H9 (cell line): ENCODE data around the gene HAL. TPM values are rescaled to one million over a fixed set of nuclear protein-coding genes. Genes with fewer than 3 reads are reported as not detected.

Experiments
- DNase-seq: peaks from one replicate; pipeline ENCODE4 v3.0.0-alpha.2; 2017
- H2AFZ ChIP-seq: one replicate; pipeline ENCODE4 v1.6.1; 2013; ENCODE audit warnings: mild to moderate bottlenecking, low read length, control low read depth, moderate library complexity
- H2AK5ac ChIP-seq: 2 replicates; pipeline ENCODE4 v1.6.1; 2013; ENCODE audit warnings: low read length, control low read depth, mixed read lengths; ENCODE audit not compliant: insufficient read length
- H2BK120ac ChIP-seq: one replicate; pipeline ENCODE4 v1.6.1; 2013; ENCODE audit warnings: low read depth, mild to moderate bottlenecking, low read length, control low read depth, inconsistent platforms; ENCODE audit not compliant: poor library complexity, severe bottlenecking
- H2BK12ac ChIP-seq: 2 replicates; pipeline ENCODE4 v1.6.1; 2013; ENCODE audit warnings: low read length, control low read depth, mixed read lengths, low read depth; ENCODE audit not compliant: insufficient read length
- H2BK15ac ChIP-seq: 2 replicates; pipeline ENCODE4 v1.6.1; 2013; ENCODE audit warnings: low read depth, low read length, control low read depth
- H2BK20ac ChIP-seq: one replicate; pipeline ENCODE4 v1.6.1; 2013; ENCODE audit warnings: low read depth, mild to moderate bottlenecking, low read length, control low read depth, inconsistent platforms; ENCODE audit not compliant: poor library complexity, severe bottlenecking
- H2BK5ac ChIP-seq: 2 replicates; pipeline ENCODE4 v1.6.1; 2013; ENCODE audit warnings: low read length, control low read depth, mixed read lengths; ENCODE audit not compliant: insufficient read length
- H3K14ac ChIP-seq: 2 replicates; pipeline ENCODE4 v1.6.1; 2013; ENCODE audit warnings: low read length, control low read depth; ENCODE audit not compliant: insufficient read depth
- H3K18ac ChIP-seq: 2 replicates; pipeline ENCODE4 v1.6.1; 2013; ENCODE audit warnings: low read depth, mild to moderate bottlenecking, mixed read lengths, low read length, control low read depth; ENCODE audit not compliant: insufficient read length
- H3K23ac ChIP-seq: 2 replicates; pipeline ENCODE4 v1.6.1; 2013; ENCODE audit warnings: low read length, control low read depth, mixed read lengths, low read depth; ENCODE audit not compliant: insufficient read length
- H3K23me2 ChIP-seq: 2 replicates; pipeline ENCODE4 v1.6.1; 2013; ENCODE audit warnings: low read depth, mild to moderate bottlenecking, mixed read lengths, low read length, control low read depth; ENCODE audit not compliant: insufficient read length, poor library complexity, severe bottlenecking
- H3K27ac ChIP-seq: 2 replicates; pipeline ENCODE4 v1.5.1; 2013; ENCODE audit warnings: low read length, control low read depth, mixed read lengths, low read depth; ENCODE audit not compliant: insufficient read length
- H3K27me3 ChIP-seq: 2 replicates; pipeline ENCODE4 v1.6.1; 2013; ENCODE audit warnings: low read length, control low read depth, inconsistent platforms; ENCODE audit not compliant: insufficient read depth
- H3K4ac ChIP-seq: 2 replicates; pipeline ENCODE4 v1.6.1; 2013; ENCODE audit warnings: low read depth, mild to moderate bottlenecking, control low read depth, inconsistent platforms, low read length, moderate library complexity
- H3K4me1 ChIP-seq: 2 replicates; pipeline ENCODE4 v1.6.1; 2013; ENCODE audit warnings: low read length, control low read depth, inconsistent platforms; ENCODE audit not compliant: insufficient read depth
- H3K4me2 ChIP-seq: 2 replicates; pipeline ENCODE4 v1.6.1; 2013; ENCODE audit warnings: low read length, control low read depth, mixed read lengths; ENCODE audit not compliant: insufficient read length, insufficient read depth
- H3K56ac ChIP-seq: 2 replicates; pipeline ENCODE4 v1.6.1; 2013; ENCODE audit warnings: low read depth, mild to moderate bottlenecking, mixed read lengths, low read length, control low read depth; ENCODE audit not compliant: insufficient read length
- H3K79me1 ChIP-seq: 2 replicates; pipeline ENCODE4 v1.6.1; 2013; ENCODE audit warnings: low read depth, mild to moderate bottlenecking, moderate library complexity, low read length, control low read depth, inconsistent platforms; ENCODE audit not compliant: insufficient read depth, poor library complexity, severe bottlenecking
- H3K79me2 ChIP-seq: 2 replicates; pipeline ENCODE4 v1.6.1; 2013; ENCODE audit warnings: low read length, control low read depth, inconsistent platforms; ENCODE audit not compliant: insufficient read depth
- H3K9ac ChIP-seq: 2 replicates; pipeline ENCODE4 v1.6.1; 2013; ENCODE audit warnings: low read length, control low read depth, mixed read lengths; ENCODE audit not compliant: insufficient read length; ENCODE audit errors: extremely low read depth
- H3K9me3 ChIP-seq: one replicate; pipeline ENCODE4 v1.6.1; 2013; ENCODE audit warnings: low read depth, low read length, inconsistent platforms; ENCODE audit not compliant: control insufficient read depth
- H3T11ph ChIP-seq: one replicate; pipeline ENCODE4 v1.6.1; 2013; ENCODE audit warnings: mild to moderate bottlenecking, low read length, control low read depth, inconsistent platforms
- H4K20me1 ChIP-seq: one replicate; pipeline ENCODE4 v1.6.1; 2013; ENCODE audit not compliant: control insufficient read depth, insufficient read length, insufficient read depth
- H4K5ac ChIP-seq: 2 replicates; pipeline ENCODE4 v1.6.1; 2013; ENCODE audit warnings: low read depth, mild to moderate bottlenecking, mixed read lengths, low read length, control low read depth; ENCODE audit not compliant: insufficient read length
- H4K8ac ChIP-seq: replicated peaks from 2 replicates; pipeline ENCODE4 v1.6.1; 2013; ENCODE audit warnings: low read length, control low read depth, mixed read lengths, low read depth; ENCODE audit not compliant: insufficient read length
- H4K91ac ChIP-seq: 2 replicates; pipeline ENCODE4 v1.6.1; 2013; ENCODE audit warnings: low read depth, mild to moderate bottlenecking, moderate library complexity, mixed read lengths, low read length, control low read depth; ENCODE audit not compliant: insufficient read length
- H3K27ac Mint-ChIP-seq, 3 experiments: 2 replicates in 2 of 3; 3 replicates in 1 of 3; pipeline ENCODE4 v1.8.0; 2020 to 2021; ENCODE audit warnings: mixed read lengths in 3 of 3, mild to moderate bottlenecking in 1 of 3, moderate library complexity in 1 of 3
- H3K27me3 Mint-ChIP-seq: 2 replicates; pipeline ENCODE4 v1.8.0; 2021; ENCODE audit warnings: low read depth, mild to moderate bottlenecking, moderate library complexity, mixed read lengths
- H3K36me3 Mint-ChIP-seq, 3 experiments: 2 replicates in 2 of 3; 3 replicates in 1 of 3; pipeline ENCODE4 v1.8.0; 2020 to 2021; ENCODE audit warnings: low read depth in 3 of 3, mixed read lengths in 3 of 3; ENCODE audit not compliant: insufficient read depth in 1 of 3
- H3K4me1 Mint-ChIP-seq, 2 experiments: 2 replicates each; pipeline ENCODE4 v1.8.0; 2020; ENCODE audit warnings: mixed read lengths in 2 of 2
- H3K4me3 Mint-ChIP-seq, 2 experiments: 2 replicates in 1 of 2; 3 replicates in 1 of 2; pipeline ENCODE4 v1.8.0; 2020 to 2021; ENCODE audit warnings: mild to moderate bottlenecking in 2 of 2, mixed read lengths in 2 of 2, moderate library complexity in 1 of 2
- H3K9me3 Mint-ChIP-seq, 2 experiments: 2 replicates in 1 of 2; 3 replicates in 1 of 2; pipeline ENCODE4 v1.8.0; 2020; ENCODE audit warnings: mild to moderate bottlenecking in 2 of 2, mixed read lengths in 2 of 2, moderate library complexity in 1 of 2
- WGBS: extraction: QIAGEN DNeasy Blood & Tissue Kit; methylation state at CpG from one replicate; pipeline ENCODE4 v1.1.7; 2013; ENCODE audit warnings: missing lambda C conversion rate, low lambda C conversion rate, mixed read lengths; ENCODE audit not compliant: insufficient read length; ENCODE audit errors: extremely low coverage; 5-methylcytosine and 5-hydroxymethylcytosine counted together
- total RNA-seq: library from RNA; stranded (reverse); gene quantifications from 2 replicates; pipeline ENCODE4 v1.2.1, GENCODE V29; 2021
- TF ChIP-seq, protein P1 (sequence below): fragments of 200-600 bp; sonication (generic); conservative IDR thresholded peaks from 3 replicates; pipeline ENCODE4 v1.8.0; 2021; ENCODE audit warnings: antibody characterized with exemption, mild to moderate bottlenecking

The HAL gene
- total RNA-seq, 1 experiment from 2014 or later, result 0.35 TPM

DNA sequence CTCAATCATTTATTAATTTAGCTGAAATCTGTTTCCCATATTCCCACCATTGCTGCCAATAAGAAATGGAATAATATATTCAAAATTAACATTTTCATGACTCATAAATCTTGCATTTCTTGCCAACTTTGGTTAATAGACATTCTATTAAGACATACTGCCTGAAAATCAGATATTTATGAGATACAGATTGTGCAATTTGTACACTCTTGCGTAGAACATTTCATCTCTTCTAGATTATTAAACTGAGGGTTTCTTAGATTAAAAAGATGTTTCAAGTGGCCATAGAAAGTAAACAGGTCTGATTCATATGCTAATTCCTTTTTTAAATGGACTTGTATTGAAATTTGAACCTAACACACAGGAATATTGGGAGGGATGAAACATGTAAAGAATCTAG is 30.2 kb upstream of the HAL start:
- Histone ChIP-seq H4K91ac (no peak overlapping the region), H3K4me1 (no peaks in the 10 kb centered on the region), H2BK12ac (no peak overlapping the region), H2AFZ (no peak overlapping the region), H3T11ph (no peak overlapping the region), H4K20me1 (no peaks in the 10 kb centered on the region), H3K27ac (no peak overlapping the region), H3K27me3 (no peaks in the 10 kb centered on the region), H3K23ac (no peak overlapping the region), H2BK20ac (no peak overlapping the region), H4K5ac (no peak overlapping the region), H2AK5ac (no peak overlapping the region), H3K79me2 (0 out of 2 replicates have a peak, but pooled peaks cover 2% of the 10 kb centered on the region), H3K9me3 (no peaks in the 10 kb centered on the region), H3K4me2 (no peak overlapping the region), H4K8ac (no peak overlapping the region), H3K4ac (no peak overlapping the region), H3K23me2 (no peaks in the 10 kb centered on the region), H3K14ac (no peak overlapping the region), H3K18ac (no peak overlapping the region), H2BK120ac (no peak overlapping the region), H2BK5ac (no peak overlapping the region), H2BK15ac (no peak overlapping the region), H3K79me1 (no peaks in the 10 kb centered on the region), H3K56ac (no peak overlapping the region), H3K9ac (no peak overlapping the region)
- no peaks in the 10 kb centered on the region for H3K9me3 Mint-ChIP-seq
- WGBS, result no CpG with 5 or more reads among the region's 1 CpG
- no peaks in the 10 kb centered on the region for H3K4me1 Mint-ChIP-seq
- H3K36me3 Mint-ChIP-seq, result peaks cover 21 to 51% (median 51%) of the 10 kb centered on the region in 3 experiments; a peak in 6 of 7 replicates
- no peak overlapping the region for H3K27ac Mint-ChIP-seq
- H3K4me3 Mint-ChIP-seq, result no peak overlapping the region
- TF ChIP-seq, protein P1, sequence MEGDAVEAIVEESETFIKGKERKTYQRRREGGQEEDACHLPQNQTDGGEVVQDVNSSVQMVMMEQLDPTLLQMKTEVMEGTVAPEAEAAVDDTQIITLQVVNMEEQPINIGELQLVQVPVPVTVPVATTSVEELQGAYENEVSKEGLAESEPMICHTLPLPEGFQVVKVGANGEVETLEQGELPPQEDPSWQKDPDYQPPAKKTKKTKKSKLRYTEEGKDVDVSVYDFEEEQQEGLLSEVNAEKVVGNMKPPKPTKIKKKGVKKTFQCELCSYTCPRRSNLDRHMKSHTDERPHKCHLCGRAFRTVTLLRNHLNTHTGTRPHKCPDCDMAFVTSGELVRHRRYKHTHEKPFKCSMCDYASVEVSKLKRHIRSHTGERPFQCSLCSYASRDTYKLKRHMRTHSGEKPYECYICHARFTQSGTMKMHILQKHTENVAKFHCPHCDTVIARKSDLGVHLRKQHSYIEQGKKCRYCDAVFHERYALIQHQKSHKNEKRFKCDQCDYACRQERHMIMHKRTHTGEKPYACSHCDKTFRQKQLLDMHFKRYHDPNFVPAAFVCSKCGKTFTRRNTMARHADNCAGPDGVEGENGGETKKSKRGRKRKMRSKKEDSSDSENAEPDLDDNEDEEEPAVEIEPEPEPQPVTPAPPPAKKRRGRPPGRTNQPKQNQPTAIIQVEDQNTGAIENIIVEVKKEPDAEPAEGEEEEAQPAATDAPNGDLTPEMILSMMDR, result no peak
- no peaks in the 10 kb centered on the region for H3K27me3 Mint-ChIP-seq
- no peak for DNase-seq
